Skeletal muscle satellite cell (primary cell): ENCODE results near the gene EFEMP2.
A peak's percentile ranks its signal among the peaks of the same experiment; 100 is the strongest.

Source experiments
- H3K27me3 ChIP-seq: 2 replicates; pipeline ENCODE4 v1.7.0; 2013; ENCODE audit warnings: low read length; ENCODE audit not compliant: control insufficient read depth, insufficient read depth
- H3K36me3 ChIP-seq: 2 replicates; pipeline ENCODE4 v1.7.0; 2013; ENCODE audit warnings: mild to moderate bottlenecking, control low read depth, low read length; ENCODE audit not compliant: insufficient read depth
- H3K4me1 ChIP-seq: 2 replicates; pipeline ENCODE4 v1.7.0; 2013; ENCODE audit warnings: low read length; ENCODE audit not compliant: control insufficient read depth, insufficient read depth
- H3K4me2 ChIP-seq: 2 replicates; pipeline ENCODE4 v1.7.0; 2013; ENCODE audit warnings: mild to moderate bottlenecking, low read length
- H3K4me3 ChIP-seq: 2 replicates; pipeline ENCODE4 v1.7.0; 2013; ENCODE audit warnings: low read length
- H3K9ac ChIP-seq: 2 replicates; pipeline ENCODE4 v1.7.0; 2013; ENCODE audit warnings: mild to moderate bottlenecking, low read depth, low read length, moderate library complexity
- H3K9me3 ChIP-seq: replicated peaks from 2 replicates; pipeline ENCODE4 v1.7.0; 2013; ENCODE audit warnings: mild to moderate bottlenecking, control low read depth, low read length

Gene EFEMP2

DNA sequence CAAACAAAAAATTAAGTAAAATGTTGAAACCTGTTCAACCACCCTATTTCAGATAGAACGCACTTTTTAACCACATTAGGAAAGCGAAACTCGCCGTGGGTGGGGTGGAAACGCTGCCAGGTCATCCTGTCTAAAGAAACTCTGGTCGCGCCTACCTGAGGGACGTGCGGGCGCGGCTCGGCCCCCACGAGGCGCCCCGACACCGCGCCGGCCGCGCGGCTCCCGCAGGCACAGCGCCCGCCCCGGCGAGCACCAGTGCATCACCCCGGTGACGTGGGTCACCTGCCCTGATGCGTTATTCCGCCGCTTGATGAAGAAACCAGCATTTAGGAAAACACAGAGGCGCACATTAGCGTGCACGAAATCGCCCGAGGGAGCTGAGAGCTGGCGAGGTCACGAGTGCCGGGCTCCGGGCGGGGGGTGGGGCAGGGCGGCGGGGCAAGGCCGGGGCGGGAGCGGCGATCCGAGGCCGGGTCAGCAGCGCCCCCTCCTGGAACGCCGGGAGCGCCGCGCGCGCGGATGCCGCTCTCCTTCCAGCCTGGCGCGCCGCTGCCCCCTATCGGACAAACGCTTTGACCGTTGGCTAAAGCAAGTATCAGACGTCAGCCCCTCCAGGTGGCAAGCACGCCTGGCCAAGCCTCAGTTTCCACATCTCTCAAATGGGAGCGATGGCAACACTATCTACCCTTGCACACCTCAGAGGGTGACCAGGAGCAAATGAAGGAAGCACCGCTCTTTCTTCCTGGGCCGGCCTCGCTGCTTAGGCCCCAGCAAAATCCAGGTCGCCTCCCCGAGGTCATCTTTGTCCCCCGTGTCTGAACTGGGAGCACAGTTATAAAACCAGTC, 54.5 kb downstream of the EFEMP2 start:
- peak overlapping the region; percentile 97 for H3K4me2 ChIP-seq
- peaks cover 11% of the 10 kb centered on the region for H3K27me3 ChIP-seq
- H3K9me3 ChIP-seq: no peaks in the 10 kb centered on the region
- no peaks in the 10 kb centered on the region for H3K36me3 ChIP-seq
- H3K4me1 ChIP-seq: peaks cover 4% of the 10 kb centered on the region
- peak overlapping the region; percentile 89 for H3K4me3 ChIP-seq
- H3K9ac ChIP-seq: peak overlapping the region; percentile 81

- Histone ChIP-seq H3K4me2 (peak overlapping the region; percentile 97), H3K4me1 (peaks cover 4% of the 10 kb centered on the region), H3K9ac (peak overlapping the region; percentile 81)
Observed at GRCh38 chr11:65817312-65817834, 55.2 kb downstream of the EFEMP2 start.

DNA sequence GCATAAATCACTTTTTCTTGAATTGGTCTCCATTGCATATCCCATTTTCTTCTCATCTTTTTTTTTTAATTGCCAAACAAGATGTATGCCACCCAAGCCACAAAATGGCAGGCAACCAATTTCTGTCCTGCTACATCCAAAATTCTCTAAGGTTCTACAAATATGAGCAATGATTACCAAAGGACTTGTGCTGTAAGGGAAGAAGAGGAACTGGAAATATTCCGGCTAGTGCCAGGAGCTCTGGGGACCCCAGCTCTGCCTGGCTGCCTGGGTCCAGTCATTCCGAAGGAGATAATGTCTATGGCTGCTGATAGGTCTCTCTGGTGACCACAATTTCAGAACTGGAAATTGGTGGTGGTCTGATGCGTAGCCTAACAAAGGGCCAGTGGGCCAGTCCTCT, 55.9 kb downstream of the EFEMP2 start:
- no peak overlapping the region for H3K4me3 ChIP-seq

More at GRCh38 chr11:65817312-65817834, 55.2 kb downstream of the EFEMP2 start:
- Histone ChIP-seq H3K4me3 (peak overlapping the region; percentile 89), H3K9me3 (no peaks in the 10 kb centered on the region), H3K36me3 (no peaks in the 10 kb centered on the region), H3K27me3 (peaks cover 16% of the 10 kb centered on the region)

More for the DNA sequence above, 55.9 kb downstream of the EFEMP2 start:
- peaks cover 4% of the 10 kb centered on the region for H3K4me1 ChIP-seq
- H3K9ac ChIP-seq: no peak overlapping the region
- peaks cover 22% of the 10 kb centered on the region for H3K27me3 ChIP-seq
- H3K36me3 ChIP-seq: no peaks in the 10 kb centered on the region
- no peak overlapping the region for H3K4me2 ChIP-seq
- H3K9me3 ChIP-seq: no peaks in the 10 kb centered on the region
